Trophoblast cell (in vitro differentiated cells and primary cell): ENCODE results near the gene MED12L.

ENCODE experiments used
- DNase-seq, 2 donors: peaks; one replicate each; pipeline ENCODE4 v3.0.0-alpha.2; 2016
- H2AFZ ChIP-seq: 2 replicates; pipeline ENCODE4 v1.6.1; 2013; ENCODE audit warnings: low read length, moderate library complexity, mild to moderate bottlenecking; ENCODE audit not compliant: insufficient read depth, poor library complexity
- H2AK5ac ChIP-seq: 2 replicates; pipeline ENCODE4 v1.6.1; 2013; ENCODE audit warnings: mild to moderate bottlenecking, low read length
- H2BK120ac ChIP-seq: 2 replicates; pipeline ENCODE4 v1.6.1; 2013; ENCODE audit warnings: low read length, mild to moderate bottlenecking, moderate library complexity; ENCODE audit not compliant: insufficient read depth, poor library complexity
- H2BK12ac ChIP-seq: 2 replicates; pipeline ENCODE4 v1.6.1; 2013; ENCODE audit warnings: mild to moderate bottlenecking, low read length, moderate library complexity
- H2BK5ac ChIP-seq: 2 replicates; pipeline ENCODE4 v1.6.1; 2013; ENCODE audit warnings: low read length, low read depth, moderate library complexity, mild to moderate bottlenecking; ENCODE audit not compliant: poor library complexity
- H3K14ac ChIP-seq: 2 replicates; pipeline ENCODE4 v1.6.1; 2013; ENCODE audit warnings: mild to moderate bottlenecking, low read length
- H3K18ac ChIP-seq: 2 replicates; pipeline ENCODE4 v1.6.1; 2013; ENCODE audit warnings: mild to moderate bottlenecking, low read length
- H3K23ac ChIP-seq: 2 replicates; pipeline ENCODE4 v1.6.1; 2013; ENCODE audit warnings: low read length
- H3K27ac ChIP-seq: 2 replicates; pipeline ENCODE4 v1.5.1; 2013; ENCODE audit warnings: low read depth, mild to moderate bottlenecking, inconsistent platforms, low read length, moderate library complexity
- H3K27me3 ChIP-seq: 2 replicates; pipeline ENCODE4 v1.6.1; 2013; ENCODE audit warnings: inconsistent platforms, mild to moderate bottlenecking, low read length, moderate library complexity; ENCODE audit not compliant: insufficient read depth
- H3K36me3 ChIP-seq, 2 experiments: 1 replicate in 1 of 2; 2 replicates in 1 of 2; pipeline ENCODE4 v1.6.1; 2013; ENCODE audit warnings: low read length in 2 of 2, mild to moderate bottlenecking in 2 of 2, moderate library complexity in 1 of 2; ENCODE audit not compliant: insufficient read depth in 2 of 2, control insufficient read depth in 1 of 2
- H3K4ac ChIP-seq: 2 replicates; pipeline ENCODE4 v1.6.1; 2013; ENCODE audit warnings: low read depth, mild to moderate bottlenecking, low read length, moderate library complexity
- H3K4me1 ChIP-seq, 2 experiments: 1 replicate in 1 of 2; 2 replicates in 1 of 2; pipeline ENCODE4 v1.6.1; 2013; ENCODE audit warnings: low read length in 2 of 2, mild to moderate bottlenecking in 2 of 2, moderate library complexity in 1 of 2; ENCODE audit not compliant: insufficient read depth in 2 of 2, control insufficient read depth in 1 of 2
- H3K4me2 ChIP-seq: 2 replicates; pipeline ENCODE4 v1.6.1; 2013; ENCODE audit warnings: inconsistent platforms, mild to moderate bottlenecking, low read length, moderate library complexity
- H3K4me3 ChIP-seq: 2 replicates; pipeline ENCODE4 v1.5.1; 2013; ENCODE audit warnings: mild to moderate bottlenecking, low read depth, low read length, inconsistent platforms
- H3K79me1 ChIP-seq: one replicate; pipeline ENCODE4 v1.6.1; 2013; ENCODE audit warnings: low read length
- H3K79me2 ChIP-seq: 2 replicates; pipeline ENCODE4 v1.6.1; 2013; ENCODE audit warnings: low read length, mild to moderate bottlenecking; ENCODE audit not compliant: control insufficient read depth, insufficient read depth, poor library complexity
- H3K9ac ChIP-seq: 2 replicates; pipeline ENCODE4 v1.6.1; 2013; ENCODE audit warnings: mild to moderate bottlenecking, low read length
- H3K9me3 ChIP-seq: 2 replicates; pipeline ENCODE4 v1.6.1; 2013; ENCODE audit warnings: low read depth, mild to moderate bottlenecking, control low read depth, inconsistent platforms, low read length; ENCODE audit not compliant: insufficient read depth
- H4K12ac ChIP-seq: 2 replicates; pipeline ENCODE4 v1.6.1; 2013; ENCODE audit warnings: low read depth, mild to moderate bottlenecking, low read length, moderate library complexity
- H4K8ac ChIP-seq: 2 replicates; pipeline ENCODE4 v1.6.1; 2013; ENCODE audit warnings: low read depth, mild to moderate bottlenecking, low read length, moderate library complexity
- H4K91ac ChIP-seq: one replicate; pipeline ENCODE4 v1.6.1; 2013; ENCODE audit warnings: low read depth, mild to moderate bottlenecking, low read length, moderate library complexity
- WGBS: extraction: QIAGEN DNeasy Blood & Tissue Kit; methylation state at CpG from one replicate; pipeline ENCODE4 v1.1.7; 2013; ENCODE audit warnings: missing lambda C conversion rate; ENCODE audit not compliant: insufficient read length, insufficient coverage; ENCODE audit errors: extremely low coverage; 5-methylcytosine and 5-hydroxymethylcytosine counted together

The MED12L gene

GRCh38 chr3:151297429-151297828, 212.0 kb downstream of the MED12L start:
- Histone ChIP-seq H3K4me1 (peaks cover 4 to 17% of the 10 kb centered on the region in 2 experiments), H3K4me2 (no peak overlapping the region), H2BK120ac (no peak overlapping the region), H3K79me2 (no peaks in the 10 kb centered on the region), H4K91ac (no peak overlapping the region), H3K27ac (no peak overlapping the region), H2BK5ac (peak overlapping the region; percentile 13), H3K36me3 (peaks cover 6 to 8% of the 10 kb centered on the region in 2 experiments), H3K9me3 (no peaks in the 10 kb centered on the region), H2BK12ac (no peak overlapping the region), H3K4ac (no peak overlapping the region), H2AFZ (no peak overlapping the region), H3K9ac (no peak overlapping the region), H3K4me3 (no peak overlapping the region), H3K18ac (no peak overlapping the region), H3K27me3 (no peaks in the 10 kb centered on the region), H3K23ac (no peak overlapping the region), H2AK5ac (no peak overlapping the region), H3K79me1 (no peaks in the 10 kb centered on the region), H3K14ac (no peak overlapping the region), H4K12ac (no peak overlapping the region), H4K8ac (no peak overlapping the region)
- DNase-seq, result no peak
- no CpG with 5 or more reads among the region's 2 CpGs for WGBS

GRCh38 chr3:151299006-151299405, 213.5 kb downstream of the MED12L start:
- H2BK5ac ChIP-seq, result no peak overlapping the region
- no peak overlapping the region for H3K9ac ChIP-seq
- no peaks in the 10 kb centered on the region for H3K79me1 ChIP-seq
- no peak overlapping the region for H2AK5ac ChIP-seq
- H3K9me3 ChIP-seq, result no peaks in the 10 kb centered on the region
- no peak overlapping the region for H3K4ac ChIP-seq
- H3K18ac ChIP-seq, result no peak overlapping the region
- H3K4me1 ChIP-seq, result peaks cover 7 to 16% of the 10 kb centered on the region in 2 experiments
- H2AFZ ChIP-seq, result no peak overlapping the region
- no peak for DNase-seq
- H4K8ac ChIP-seq, result no peak overlapping the region
- no peak overlapping the region for H3K4me3 ChIP-seq
- no peak overlapping the region for H3K14ac ChIP-seq
- peaks cover 3 to 8% of the 10 kb centered on the region in 2 experiments for H3K36me3 ChIP-seq
- H3K79me2 ChIP-seq, result no peaks in the 10 kb centered on the region
- no peak overlapping the region for H3K23ac ChIP-seq
- no peak overlapping the region for H4K12ac ChIP-seq
- H3K4me2 ChIP-seq, result no peak overlapping the region
- no CpG with 5 or more reads among the region's 2 CpGs for WGBS
- no peaks in the 10 kb centered on the region for H3K27me3 ChIP-seq
- no peak overlapping the region for H3K27ac ChIP-seq
- no peak overlapping the region for H4K91ac ChIP-seq
- no peak overlapping the region for H2BK12ac ChIP-seq
- no peak overlapping the region for H2BK120ac ChIP-seq

GRCh38 chr3:151300539-151300938, 215.1 kb downstream of the MED12L start:
- no peak overlapping the region for H2AK5ac ChIP-seq
- no peak overlapping the region for H3K4me3 ChIP-seq
- peaks cover 2% of the 10 kb centered on the region in 2 experiments for H3K36me3 ChIP-seq
- WGBS, result no CpG with 5 or more reads among the region's 1 CpG
- H2BK5ac ChIP-seq, result no peak overlapping the region
- no peak overlapping the region for H2AFZ ChIP-seq
- H4K12ac ChIP-seq, result no peak overlapping the region
- H3K9me3 ChIP-seq, result no peaks in the 10 kb centered on the region
- no peak overlapping the region for H3K23ac ChIP-seq
- H4K8ac ChIP-seq, result no peak overlapping the region
- H3K14ac ChIP-seq, result no peak overlapping the region
- no peak overlapping the region for H2BK120ac ChIP-seq
- H4K91ac ChIP-seq, result no peak overlapping the region
- no peak overlapping the region for H3K9ac ChIP-seq
- H3K27ac ChIP-seq, result no peak overlapping the region
- no peak overlapping the region for H3K18ac ChIP-seq
- H2BK12ac ChIP-seq, result no peak overlapping the region
- no peaks in the 10 kb centered on the region for H3K27me3 ChIP-seq
- H3K4me1 ChIP-seq, result peaks cover 15 to 17% of the 10 kb centered on the region in 2 experiments
- no peak overlapping the region for H3K4me2 ChIP-seq
- H3K4ac ChIP-seq, result no peak overlapping the region
- H3K79me2 ChIP-seq, result no peaks in the 10 kb centered on the region
- DNase-seq, result no peak
- peaks cover 6% of the 10 kb centered on the region for H3K79me1 ChIP-seq

- Histone ChIP-seq H4K8ac (no peak overlapping the region), H2AK5ac (no peak overlapping the region), H3K27ac (no peak overlapping the region), H2BK120ac (no peak overlapping the region), H4K12ac (no peak overlapping the region), H3K27me3 (no peaks in the 10 kb centered on the region), H4K91ac (no peak overlapping the region), H3K36me3 (peaks cover 4 to 5% of the 10 kb centered on the region in 2 experiments), H3K4me1 (peaks cover 18 to 22% of the 10 kb centered on the region in 2 experiments), H3K14ac (no peak overlapping the region), H3K4ac (no peak overlapping the region), H3K18ac (no peak overlapping the region), H2AFZ (no peak overlapping the region), H3K9ac (no peak overlapping the region), H2BK5ac (no peak overlapping the region), H3K79me1 (peaks cover 16% of the 10 kb centered on the region), H3K79me2 (peaks cover 3% of the 10 kb centered on the region), H2BK12ac (no peak overlapping the region), H3K23ac (no peak overlapping the region), H3K4me3 (no peak overlapping the region), H3K4me2 (no peak overlapping the region), H3K9me3 (no peaks in the 10 kb centered on the region)
- WGBS, result no CpG with 5 or more reads among the region's 3 CpGs
- no peak for DNase-seq
These were observed 216.3 kb downstream of the MED12L start for GRCh38 chr3:151301787-151302186.
